Fibroblast of lung (primary cell): Measurements from ENCODE around the gene MTA1. TPM values are rescaled to one million over a fixed set of nuclear protein-coding genes. Genes with fewer than 3 reads are reported as not detected.

Experiments
- DNase-seq, 2 donors: peaks; one replicate each; pipeline versions ENCODE4 v3.0.0 to v3.0.0-alpha.2; 2010; ENCODE audit warnings: low read depth in 2 of 2
- H2AFZ ChIP-seq: 2 replicates; pipeline ENCODE4 v1.5.1; 2012; ENCODE audit warnings: low read length, control low read depth, inconsistent platforms
- H3K27ac ChIP-seq: 2 replicates; pipeline ENCODE4 v1.5.1; 2011; ENCODE audit warnings: low read length, control low read depth; ENCODE audit not compliant: insufficient read depth
- H3K27me3 ChIP-seq: 2 replicates; pipeline ENCODE4 v1.5.1; 2011; ENCODE audit warnings: mild to moderate bottlenecking, low read length; ENCODE audit not compliant: control insufficient read depth, insufficient read depth
- H3K36me3 ChIP-seq: 2 replicates; pipeline ENCODE4 v1.5.1; 2011; ENCODE audit warnings: low read length; ENCODE audit not compliant: control insufficient read depth, insufficient read depth
- H3K4me1 ChIP-seq: 2 replicates; pipeline ENCODE4 v1.5.1; 2011; ENCODE audit warnings: low read length; ENCODE audit not compliant: control insufficient read depth, insufficient read depth; ENCODE audit errors: extremely low read depth
- H3K4me2 ChIP-seq: 2 replicates; pipeline ENCODE4 v1.5.1; 2011; ENCODE audit warnings: low read length, control low read depth; ENCODE audit not compliant: insufficient read depth; ENCODE audit errors: extremely low read depth
- H3K4me3 ChIP-seq, 4 experiments: fragments of 200-600 bp in 1 of 4; sonication (generic) in 1 of 4; replicated peaks in 1 of 4; 2 replicates each; pipeline ENCODE4 v1.5.1; 2011 to 2016; ENCODE audit warnings: low read length in 4 of 4, low read depth in 3 of 4, mild to moderate bottlenecking in 3 of 4, control low read depth in 2 of 4, inconsistent platforms in 1 of 4, mixed read lengths in 1 of 4; ENCODE audit not compliant: insufficient read depth in 1 of 4; ENCODE audit errors: control extremely low read depth in 1 of 4
- H3K79me2 ChIP-seq: 2 replicates; pipeline ENCODE4 v1.5.1; 2012; ENCODE audit warnings: mild to moderate bottlenecking, low read length, inconsistent platforms; ENCODE audit not compliant: control insufficient read depth, insufficient read depth
- H3K9ac ChIP-seq: 2 replicates; pipeline ENCODE4 v1.5.1; 2011; ENCODE audit warnings: mild to moderate bottlenecking, low read length, control low read depth; ENCODE audit not compliant: insufficient read depth
- H3K9me3 ChIP-seq: 2 replicates; pipeline ENCODE4 v1.5.1; 2012; ENCODE audit warnings: low read depth, low read length; ENCODE audit not compliant: control insufficient read depth, insufficient read depth
- H4K20me1 ChIP-seq: 2 replicates; pipeline ENCODE4 v1.5.1; 2011; ENCODE audit warnings: low read length; ENCODE audit not compliant: control insufficient read depth, insufficient read depth; ENCODE audit errors: extremely low read depth
- EZH2 ChIP-seq: IDR thresholded peaks from 2 replicates; pipeline ENCODE4 v1.5.1; 2012; ENCODE audit warnings: low read length, control low read depth, mild to moderate bottlenecking; ENCODE audit errors: missing control alignments
- polyA plus RNA-seq, 2 donors: library from polyadenylated mRNA; depleted of rRNA in 1 of 2; stranded (reverse) in 1 of 2; unstranded in 1 of 2; fragments of >200 nt; gene quantifications; 2 replicates each; pipeline ENCODE4 v1.2.1, GENCODE V29; 2011 to 2012; ENCODE audit warnings: missing spikeins in 1 of 2
- total RNA-seq: library from RNA; depleted of rRNA; stranded (reverse); fragments of >200 nt; gene quantifications from 2 replicates; pipeline ENCODE4 v1.2.1, GENCODE V29; 2014
- TF ChIP-seq, protein P1 (sequence below), 2 donors: IDR thresholded peaks in 1 of 2; conservative IDR thresholded peaks in 1 of 2; 1 replicate in 1 of 2; 2 replicates in 1 of 2; pipeline ENCODE4 v1.5.1; 2011 to 2012; ENCODE audit warnings: low read length in 2 of 2, control low read depth in 1 of 2, inconsistent platforms in 1 of 2, low read depth in 1 of 2, mild to moderate bottlenecking in 1 of 2

Gene MTA1
- total and polyA plus RNA-seq, 2 donors (not counting 1 experiment from before 2014, with no cell fraction given): 28.6 to 29.7 TPM

DNA sequence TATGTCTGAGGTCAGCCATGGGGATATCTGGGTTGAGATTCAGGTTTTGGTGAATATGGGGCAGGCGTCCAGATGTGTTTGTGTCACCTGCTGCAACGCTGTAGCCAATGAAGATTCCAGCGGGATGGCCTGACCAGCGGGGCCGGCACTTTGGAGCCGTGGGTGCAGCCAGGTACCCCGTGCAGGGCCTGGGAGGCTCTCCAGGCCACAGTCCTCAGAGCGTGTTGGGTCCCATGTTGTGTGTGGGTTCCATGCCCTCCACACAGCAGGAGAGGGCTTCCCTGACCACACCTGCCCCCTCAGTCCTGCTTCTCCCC lies 24.1 kb upstream of the MTA1 start:
- no peak overlapping the region for H3K27ac ChIP-seq
- H3K4me2 ChIP-seq: no peak overlapping the region
- H3K79me2 ChIP-seq: peaks cover 12% of the 10 kb centered on the region
- DNase-seq: no peak
- no peaks in the 10 kb centered on the region for H3K4me1 ChIP-seq
- no peaks in the 10 kb centered on the region for H3K27me3 ChIP-seq
- no peaks in the 10 kb centered on the region for H3K9me3 ChIP-seq
- no peak overlapping the region for H2AFZ ChIP-seq
- TF ChIP-seq, protein P1, sequence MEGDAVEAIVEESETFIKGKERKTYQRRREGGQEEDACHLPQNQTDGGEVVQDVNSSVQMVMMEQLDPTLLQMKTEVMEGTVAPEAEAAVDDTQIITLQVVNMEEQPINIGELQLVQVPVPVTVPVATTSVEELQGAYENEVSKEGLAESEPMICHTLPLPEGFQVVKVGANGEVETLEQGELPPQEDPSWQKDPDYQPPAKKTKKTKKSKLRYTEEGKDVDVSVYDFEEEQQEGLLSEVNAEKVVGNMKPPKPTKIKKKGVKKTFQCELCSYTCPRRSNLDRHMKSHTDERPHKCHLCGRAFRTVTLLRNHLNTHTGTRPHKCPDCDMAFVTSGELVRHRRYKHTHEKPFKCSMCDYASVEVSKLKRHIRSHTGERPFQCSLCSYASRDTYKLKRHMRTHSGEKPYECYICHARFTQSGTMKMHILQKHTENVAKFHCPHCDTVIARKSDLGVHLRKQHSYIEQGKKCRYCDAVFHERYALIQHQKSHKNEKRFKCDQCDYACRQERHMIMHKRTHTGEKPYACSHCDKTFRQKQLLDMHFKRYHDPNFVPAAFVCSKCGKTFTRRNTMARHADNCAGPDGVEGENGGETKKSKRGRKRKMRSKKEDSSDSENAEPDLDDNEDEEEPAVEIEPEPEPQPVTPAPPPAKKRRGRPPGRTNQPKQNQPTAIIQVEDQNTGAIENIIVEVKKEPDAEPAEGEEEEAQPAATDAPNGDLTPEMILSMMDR (conservative IDR thresholded peaks at IDR 0.05 in 1 of 2, IDR thresholded peaks at IDR 0.05 in 1 of 2; ENCODE audit: low read depth in 1 of 2, low read length in 2 of 2): no peak
- no peak for TF ChIP-seq EZH2
- no peak overlapping the region for H3K4me3 ChIP-seq
- H4K20me1 ChIP-seq: no peaks in the 10 kb centered on the region
- H3K9ac ChIP-seq: no peak overlapping the region
- H3K36me3 ChIP-seq: peaks cover 11% of the 10 kb centered on the region

DNA sequence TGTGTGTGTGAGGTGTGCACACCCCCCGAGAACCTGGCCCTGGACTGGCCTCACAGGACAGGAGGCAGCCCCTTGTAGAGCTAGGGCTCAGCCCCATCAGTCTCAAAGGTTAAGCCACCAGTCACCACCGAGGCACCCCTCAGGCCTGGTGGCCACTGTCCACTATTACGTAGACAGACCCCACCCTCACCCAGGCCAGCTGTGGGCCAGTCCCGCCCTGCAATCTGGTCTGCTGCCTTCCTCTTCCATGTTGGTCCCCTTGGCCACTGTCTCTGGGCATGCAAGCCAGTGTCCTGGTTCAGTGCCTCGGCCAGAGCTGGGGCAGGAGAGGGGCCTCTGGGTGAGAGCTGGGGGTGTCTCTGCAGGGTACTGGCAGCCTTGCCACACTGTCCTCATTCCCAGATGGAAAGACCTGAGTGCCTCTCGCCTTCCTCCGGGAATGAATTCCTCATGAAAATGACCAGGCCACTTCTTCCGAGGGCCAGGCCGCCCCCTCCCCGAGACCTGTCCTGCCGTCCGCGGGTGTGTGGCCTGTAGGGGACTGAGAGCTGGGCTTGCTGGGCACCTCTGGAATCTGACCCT lies 22.2 kb upstream of the MTA1 start:
- Histone ChIP-seq H3K27ac (peak overlapping the region; percentile 76), H2AFZ (peak overlapping the region; percentile 41)

DNA sequence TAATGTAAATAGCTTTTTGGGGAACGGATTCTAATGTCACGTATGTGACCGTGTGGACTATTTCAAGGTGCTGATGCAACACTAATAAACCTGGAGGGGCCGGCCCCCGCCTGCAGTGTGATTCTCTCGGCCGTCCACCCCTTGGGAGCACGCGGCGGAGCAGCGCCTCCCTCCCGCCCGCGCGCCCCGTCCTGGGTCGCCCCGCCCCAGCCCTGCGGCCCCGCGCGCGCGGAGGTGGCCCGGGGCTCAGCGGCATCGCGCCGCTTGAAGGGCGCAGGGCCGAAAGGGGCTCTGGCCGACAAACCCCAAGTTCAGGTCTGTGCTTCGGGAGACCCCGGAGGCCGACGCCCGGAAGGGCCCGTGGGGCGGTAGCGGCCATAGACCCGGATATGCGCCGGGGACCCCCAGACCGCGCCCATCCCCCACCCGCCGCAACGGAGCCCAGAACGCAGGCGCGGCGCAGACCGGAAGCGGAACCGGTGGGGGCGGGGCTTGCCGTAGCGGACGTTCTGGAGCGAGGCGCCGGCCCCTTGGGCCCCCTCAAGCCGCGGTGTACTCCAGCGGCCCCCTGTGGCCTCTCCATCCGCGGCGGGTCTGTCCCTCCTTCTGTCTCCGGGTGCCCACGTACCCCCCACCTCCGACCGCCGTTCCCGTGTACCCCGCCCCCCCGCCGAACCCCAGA lies 21.4 kb upstream of the MTA1 start, which contains the start of gene TEX22:
TSS of gene TEX22 (plus strand) at position 495 of the 682 bp plus-strand sequence. CDS start 803 bp downstream, outside the sequence.
- no peak for TF ChIP-seq EZH2
- TF ChIP-seq, protein P1 (conservative IDR thresholded peaks at IDR 0.05 in 1 of 2, IDR thresholded peaks at IDR 0.05 in 1 of 2; ENCODE audit: low read depth in 1 of 2, low read length in 2 of 2): peak in 1 of 2 donors; percentile 9
- Histone ChIP-seq H3K27me3 (no peaks in the 10 kb centered on the region), H3K79me2 (peaks cover 12% of the 10 kb centered on the region), H2AFZ (peak within 1 kb of the TSS; percentile 41), H3K4me2 (peak within 1 kb of the TSS; percentile 87), H3K4me3 (peak within 1 kb of the TSS; percentile 65 to 89 (median 84)), H3K4me1 (no peaks in the 10 kb centered on the region), H4K20me1 (no peaks in the 10 kb centered on the region), H3K36me3 (peaks cover 15% of the 10 kb centered on the region), H3K9ac (peak within 1 kb of the TSS; percentile 77), H3K27ac (peak within 1 kb of the TSS; percentile 76), H3K9me3 (no peaks in the 10 kb centered on the region)
- peak; percentile 69 to 75 for DNase-seq

More for the DNA sequence above, 22.2 kb upstream of the MTA1 start:
- no peak for DNase-seq
- peaks cover 15% of the 10 kb centered on the region for H3K36me3 ChIP-seq
- peaks cover 12% of the 10 kb centered on the region for H3K79me2 ChIP-seq
- TF ChIP-seq EZH2: no peak
- TF ChIP-seq, protein P1 (conservative IDR thresholded peaks at IDR 0.05 in 1 of 2, IDR thresholded peaks at IDR 0.05 in 1 of 2; ENCODE audit: low read depth in 1 of 2, low read length in 2 of 2): no peak
- no peaks in the 10 kb centered on the region for H3K4me1 ChIP-seq
- H3K4me3 ChIP-seq: peak overlapping the region in 3 of 4 experiments; percentile 36 to 89 (median 79)
- H3K9ac ChIP-seq: no peak overlapping the region
- H3K27me3 ChIP-seq: no peaks in the 10 kb centered on the region
- peak overlapping the region; percentile 80 for H3K4me2 ChIP-seq
- H3K9me3 ChIP-seq: no peaks in the 10 kb centered on the region
- no peaks in the 10 kb centered on the region for H4K20me1 ChIP-seq
